NOMO-1 treated with dmso at 0.1 percent for 144 hours (cell line): ENCODE data around the gene HACL1.

ENCODE experiments used
- DNase-seq: peaks from one replicate; lab custom pipeline; 2025; ENCODE audit not compliant: unreplicated experiment; lab: John Stamatoyannopoulos, UW

Gene HACL1

DNA sequence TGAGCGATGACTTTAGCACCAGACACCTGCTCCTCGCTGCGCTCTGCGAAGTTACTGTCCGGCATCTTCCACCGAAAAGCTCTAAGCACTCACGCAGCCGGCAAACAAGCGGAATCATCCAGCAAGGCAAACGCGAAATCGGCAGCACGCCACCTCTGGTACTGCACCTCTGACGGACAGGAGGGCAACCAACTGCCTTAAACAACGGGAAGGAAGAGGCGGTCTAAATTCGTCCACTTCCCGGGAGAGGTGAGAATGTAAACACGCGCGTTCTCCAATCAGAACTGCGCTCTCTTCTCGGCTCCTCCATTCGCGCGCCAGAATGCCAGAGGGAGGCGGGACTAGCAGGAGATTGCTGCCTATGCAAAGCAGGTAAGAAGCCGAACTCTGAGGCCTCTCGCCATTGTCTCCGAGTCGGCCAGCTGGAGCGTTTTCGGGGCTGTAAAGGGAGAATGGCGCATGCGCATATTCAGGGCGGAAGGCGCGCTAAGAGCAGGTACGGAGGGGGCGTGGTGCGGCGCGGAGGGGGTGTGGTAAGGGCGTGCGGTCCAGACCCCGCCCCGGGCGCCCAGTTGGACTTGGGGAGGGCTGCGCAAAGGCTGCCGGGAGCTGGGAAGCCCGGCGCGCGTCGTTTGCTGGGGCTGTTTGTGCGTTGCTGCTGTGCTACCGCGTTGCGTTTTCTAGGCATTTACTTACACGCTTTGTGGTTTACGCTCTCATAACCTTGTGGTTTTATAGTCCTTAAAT is at the start of gene HACL1, which contains the start of gene BTD:
TSS of gene HACL1 (minus strand) at position 171 of the 747 bp plus-strand sequence. CDS start at position 65, 106 bp downstream.
TSS of gene BTD (plus strand) at position 347 of the 747 bp plus-strand sequence. CDS start 33,695 bp downstream, outside the sequence.
- no peak for DNase-seq

DNA sequence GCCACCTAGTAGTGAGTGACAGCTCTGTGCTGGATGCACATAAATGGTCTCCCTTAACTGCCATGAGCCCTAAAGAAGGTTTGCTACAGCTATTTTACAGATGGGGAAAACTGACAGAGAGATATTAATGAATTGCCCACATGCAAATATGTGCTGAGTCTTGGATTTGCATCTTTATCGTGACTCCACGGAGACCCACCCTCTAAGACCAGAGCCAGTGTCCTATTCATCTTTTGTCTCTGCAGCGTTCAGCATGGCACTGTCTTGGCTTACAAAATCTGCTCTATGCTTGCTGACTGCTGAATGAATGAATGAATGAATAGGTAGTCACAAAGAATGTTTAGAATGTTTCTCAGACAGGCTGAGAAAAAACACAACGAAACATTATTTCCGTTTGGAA is 48.5 kb upstream of the HACL1 start:
- no peak for DNase-seq

DNA sequence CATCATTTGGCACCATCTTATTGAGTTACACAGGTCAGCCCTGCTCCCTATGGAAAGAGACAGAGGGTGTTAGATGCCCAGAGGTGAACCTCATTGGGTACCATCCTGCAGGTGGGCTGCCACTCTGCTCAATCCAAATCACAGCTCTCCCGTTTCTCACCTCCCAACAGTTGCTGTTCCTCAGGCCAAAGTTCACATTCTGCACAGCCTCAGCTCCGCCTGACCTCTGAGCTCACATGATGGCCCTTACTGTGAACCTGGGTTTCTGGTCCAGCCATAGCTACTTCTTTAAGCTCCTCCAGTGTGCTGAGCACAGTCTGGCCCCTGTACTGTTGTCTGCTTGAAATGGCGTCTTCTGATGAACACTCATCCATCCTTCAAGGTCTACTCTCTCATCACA is 48.0 kb upstream of the HACL1 start:
- DNase-seq, result no peak

DNA sequence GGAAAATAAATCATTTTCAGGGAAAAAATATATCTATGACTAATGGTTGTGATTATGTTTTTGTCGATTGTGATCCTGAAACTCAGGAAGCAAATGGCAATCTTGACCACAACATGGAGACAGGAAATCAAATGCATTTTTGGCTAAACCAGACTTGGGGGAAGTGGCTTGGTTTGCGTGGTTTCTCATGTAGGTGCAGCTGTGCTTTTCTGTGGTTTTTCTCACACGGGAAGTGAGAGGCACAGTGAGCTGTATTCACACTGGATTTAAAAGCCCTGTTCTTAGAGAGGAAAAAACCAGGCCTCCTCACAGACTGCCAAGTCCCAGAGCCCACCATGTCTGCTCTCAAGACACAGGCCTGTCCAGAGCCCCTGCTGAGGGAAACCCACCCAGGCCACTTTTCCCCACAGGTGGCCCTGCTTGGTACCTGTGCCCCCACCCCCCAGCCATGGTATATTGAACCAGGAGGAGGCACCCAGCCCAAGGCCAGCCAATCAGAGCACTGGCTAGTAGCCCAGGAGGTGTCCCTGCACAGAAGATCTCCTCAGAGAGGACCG is 46.3 kb upstream of the HACL1 start:
- DNase-seq, result peak; percentile 58

DNA sequence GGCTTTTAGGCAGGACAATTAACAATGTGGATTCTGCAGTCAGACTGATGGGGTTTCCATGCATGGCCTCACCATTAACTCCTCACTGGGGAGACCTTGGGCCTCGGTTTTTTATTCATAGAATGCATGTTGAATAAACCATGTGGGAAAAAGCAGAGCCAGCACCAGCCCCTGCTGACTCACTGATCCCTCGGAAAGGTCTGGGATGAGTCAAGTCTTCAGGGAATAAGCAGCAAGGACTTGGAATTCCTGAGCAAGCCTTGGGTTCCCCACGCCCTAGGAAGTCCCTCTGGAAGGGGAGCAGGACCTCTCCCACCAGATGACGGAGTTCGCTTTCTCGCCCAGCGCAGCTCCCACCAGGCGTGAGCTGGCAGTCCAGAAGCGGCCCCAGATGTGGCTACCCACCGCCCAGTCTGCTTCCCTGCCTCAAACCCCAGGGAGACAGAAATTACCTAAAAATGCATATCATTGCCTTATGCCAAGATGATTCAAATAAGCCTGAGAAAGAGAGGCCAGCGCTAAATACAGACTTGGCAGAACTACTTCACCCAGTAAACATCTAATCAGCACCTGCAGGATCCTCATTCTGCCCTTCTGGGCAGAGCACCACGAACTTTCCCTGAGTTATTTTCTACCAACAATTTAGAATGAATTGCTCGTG is 45.6 kb upstream of the HACL1 start:
- DNase-seq, result no peak

DNA sequence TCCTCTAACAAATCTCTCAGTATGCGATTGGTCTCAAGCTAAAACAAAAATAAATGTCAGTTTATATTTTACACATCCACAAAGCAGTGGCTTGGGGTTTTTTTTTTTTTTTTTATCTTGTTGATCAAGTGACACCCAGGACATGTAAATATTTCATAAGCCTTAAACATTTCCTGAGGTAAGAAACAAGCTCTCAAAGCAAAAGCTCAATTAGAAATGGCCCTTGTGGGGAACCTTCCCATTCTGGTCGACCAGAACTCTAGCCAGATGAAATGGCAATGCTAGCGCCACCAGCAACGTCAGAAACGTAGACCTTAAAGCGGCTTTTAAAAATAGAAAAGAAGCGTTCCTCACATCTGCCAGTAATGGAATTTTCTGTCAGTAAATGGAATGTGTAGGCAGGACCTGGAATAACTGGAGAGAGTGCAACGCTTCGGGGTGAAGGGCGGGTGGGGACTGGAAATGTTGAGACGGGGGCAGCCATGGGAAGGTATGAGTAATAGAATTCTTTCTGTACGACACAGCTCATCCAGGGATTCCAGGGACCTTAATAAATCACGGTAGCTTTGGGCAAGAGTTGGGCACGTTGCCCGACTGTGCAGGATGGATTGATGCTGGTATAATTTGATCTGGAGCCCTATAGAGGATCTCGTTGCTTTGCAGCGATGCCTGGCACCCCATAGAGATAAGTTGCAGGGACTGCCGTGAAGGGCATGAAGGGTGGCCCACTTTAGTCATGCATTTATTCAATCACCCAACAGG is 44.6 kb upstream of the HACL1 start:
- DNase-seq, result no peak

DNA sequence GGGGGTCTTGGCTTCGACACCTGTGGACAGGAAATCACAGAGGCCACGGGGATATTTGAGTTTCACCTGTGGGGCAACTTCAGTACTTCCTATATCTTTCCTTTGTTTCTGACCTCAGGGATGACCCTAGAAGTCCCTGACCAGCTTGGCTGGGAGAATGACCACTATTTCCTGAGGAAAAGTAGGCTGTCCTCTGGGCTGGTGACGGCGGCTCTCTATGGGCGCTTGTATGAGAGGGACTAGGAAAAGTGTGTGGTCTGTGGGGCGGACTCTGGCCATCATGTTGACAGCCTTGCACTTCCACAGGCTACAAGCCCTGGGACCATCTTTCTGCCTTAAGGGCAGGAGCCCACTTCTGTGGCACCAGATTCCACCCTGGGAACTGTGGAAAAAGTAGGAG is 43.9 kb upstream of the HACL1 start:
- no peak for DNase-seq

DNA sequence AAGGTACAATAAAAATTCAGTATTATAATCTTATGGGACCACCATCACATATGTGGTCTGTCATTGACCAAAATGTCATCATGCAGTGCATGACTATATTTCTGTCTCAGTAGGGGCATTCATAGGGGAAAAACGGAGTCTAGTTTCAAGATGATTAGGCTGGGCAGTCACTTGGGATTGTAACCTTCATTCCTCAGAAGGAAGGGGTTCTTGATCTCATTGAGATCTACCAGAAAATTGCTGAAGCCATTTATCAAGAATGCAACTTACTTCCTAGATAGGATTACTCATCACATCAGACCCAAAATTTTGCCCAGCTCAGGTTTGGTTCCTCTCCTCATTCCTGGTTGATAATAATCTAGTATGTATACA is 37.5 kb upstream of the HACL1 start:
- no peak for DNase-seq

DNA sequence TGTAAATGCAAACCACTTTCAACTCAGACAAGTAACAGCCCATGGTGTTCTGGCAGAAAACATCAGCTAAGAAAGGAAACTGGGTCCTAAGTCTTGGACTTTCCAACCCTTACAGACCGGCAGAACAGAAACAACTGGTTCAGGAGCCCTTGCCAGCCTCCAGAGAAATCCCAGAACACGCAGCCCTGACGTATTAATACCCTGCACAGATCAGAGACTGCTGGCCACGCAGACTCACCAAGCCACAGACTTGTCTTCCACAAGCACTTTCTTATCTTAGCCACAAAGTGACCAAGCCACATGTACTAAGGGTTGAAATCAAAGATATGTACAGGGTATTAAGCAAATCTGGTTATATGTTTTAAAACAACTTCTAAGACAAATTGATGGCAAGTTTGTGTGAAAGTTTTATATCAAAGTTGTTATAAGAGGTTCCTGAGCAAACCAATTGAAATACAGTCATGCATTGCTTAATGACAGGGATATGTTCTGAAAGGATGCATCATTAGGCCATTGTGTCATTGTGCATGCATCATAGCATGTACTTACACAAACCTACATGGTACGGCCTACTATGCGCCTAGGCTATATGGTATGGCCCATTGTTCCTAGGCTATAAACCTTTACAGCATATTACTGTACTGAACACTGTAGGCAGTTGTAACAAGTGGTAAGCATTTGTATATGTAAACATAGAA is 37.0 kb upstream of the HACL1 start:
- DNase-seq, result no peak

DNA sequence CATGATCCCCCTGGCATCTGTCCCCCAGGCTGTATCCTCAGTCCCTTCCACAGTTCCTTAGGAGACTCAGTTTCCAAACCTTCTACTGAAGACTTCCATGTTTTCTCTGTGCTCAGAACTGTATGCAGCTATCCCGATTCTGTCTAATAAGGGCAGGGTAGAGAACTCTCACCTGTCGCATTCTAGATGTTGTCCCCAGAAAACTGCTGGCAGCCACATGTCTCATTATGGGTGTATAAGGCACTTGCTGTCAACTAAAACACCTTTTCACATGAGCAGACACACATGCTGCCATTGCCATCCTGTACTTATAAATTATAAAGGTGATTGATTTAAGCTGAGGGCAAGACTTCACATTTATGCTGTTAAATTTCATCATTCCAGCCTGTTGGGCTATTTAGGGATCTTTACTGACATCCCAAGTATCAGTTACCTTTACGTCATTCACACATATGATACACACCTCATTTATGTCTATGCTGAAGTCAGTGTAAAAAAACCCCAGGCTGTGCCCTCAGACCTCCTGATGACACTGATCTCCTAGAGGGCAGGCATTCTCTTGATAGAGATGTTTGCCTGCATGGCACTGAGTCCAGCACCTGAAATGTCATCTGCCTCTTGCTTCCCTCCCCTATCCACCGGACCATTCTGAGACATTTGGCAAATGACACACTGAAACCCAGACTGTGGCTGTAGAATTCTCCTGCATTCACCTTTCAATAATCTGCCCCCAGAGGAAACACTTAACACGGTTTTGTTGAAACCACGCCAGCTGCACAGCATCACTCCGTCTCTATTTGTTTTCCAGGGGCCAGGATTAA is 36.0 kb upstream of the HACL1 start:
- DNase-seq, result no peak

DNA sequence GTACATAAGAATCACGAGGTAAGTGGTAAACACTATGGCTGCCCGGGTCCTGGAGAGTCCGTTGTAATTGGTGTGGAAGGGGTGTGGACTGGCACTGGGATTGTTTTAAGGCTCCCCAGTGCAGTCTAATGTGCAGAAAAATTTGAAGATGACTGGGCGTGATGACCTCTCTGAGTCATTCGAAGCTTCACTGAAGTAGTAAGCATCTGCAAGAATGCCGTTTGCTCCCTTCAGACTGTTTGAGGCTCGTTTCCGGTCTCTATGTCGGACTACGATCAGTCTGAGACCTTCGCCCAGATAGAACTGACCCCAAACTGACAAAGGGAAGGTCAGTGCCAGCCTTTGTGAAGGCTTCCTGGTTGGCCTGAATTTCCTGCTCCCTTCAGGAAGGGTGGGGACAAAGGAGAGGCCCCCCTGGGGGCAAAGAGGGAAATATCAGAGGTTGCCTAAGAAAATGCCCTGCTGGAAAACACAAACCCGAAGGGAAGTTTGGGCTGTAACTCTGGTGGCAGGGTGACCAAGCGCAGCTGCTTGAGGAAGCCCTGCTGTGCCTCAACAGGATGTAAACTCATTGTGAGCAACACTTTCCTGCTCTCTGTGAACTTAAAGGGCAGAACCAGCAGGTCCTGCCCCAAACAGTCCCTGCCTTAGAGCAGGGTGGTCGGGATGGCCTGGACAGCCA is 34.8 kb upstream of the HACL1 start:
- peak; percentile 13 for DNase-seq

DNA sequence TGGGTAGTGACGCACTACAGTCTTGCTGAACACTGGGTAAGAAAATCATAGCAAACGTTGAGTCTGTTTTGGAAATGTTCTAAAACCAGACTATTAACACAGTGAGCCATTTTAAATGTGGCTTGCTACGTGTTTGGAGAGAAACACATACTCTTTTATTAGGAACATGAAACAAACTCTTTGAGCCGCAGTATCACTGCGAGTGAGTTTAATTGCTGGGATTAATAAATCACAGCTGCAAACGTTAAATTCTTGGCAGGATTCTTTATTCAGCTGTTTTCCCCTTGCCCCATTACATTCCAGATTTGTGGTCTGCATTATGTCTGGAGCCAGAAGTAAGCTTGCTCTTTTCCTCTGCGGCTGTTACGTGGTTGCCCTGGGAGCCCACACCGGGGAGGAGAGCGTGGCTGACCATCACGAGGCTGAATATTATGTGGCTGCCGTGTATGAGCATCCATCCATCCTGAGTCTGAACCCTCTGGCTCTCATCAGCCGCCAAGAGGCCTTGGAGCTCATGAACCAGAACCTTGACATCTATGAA is 33.8 kb upstream of the HACL1 start:
- no peak for DNase-seq

DNA sequence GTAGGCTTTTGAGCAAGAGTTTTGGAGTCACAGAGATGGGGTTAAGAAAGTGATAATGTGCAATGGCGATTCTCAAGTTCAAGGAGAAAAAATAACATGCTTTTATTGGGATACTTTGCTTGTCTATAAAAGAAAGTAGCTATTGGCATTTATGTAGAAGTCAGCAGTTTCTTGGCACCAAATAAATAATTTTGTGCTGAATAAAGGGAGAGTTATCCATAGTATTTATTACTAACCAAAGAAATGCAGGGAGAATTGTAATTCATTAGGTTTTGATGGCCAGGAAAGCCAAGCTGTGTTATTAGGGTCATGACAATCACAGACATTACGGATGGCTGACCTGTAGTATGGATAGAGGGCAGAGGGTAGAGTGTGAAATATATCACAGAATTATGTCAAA is 33.3 kb upstream of the HACL1 start:
- DNase-seq, result no peak

DNA sequence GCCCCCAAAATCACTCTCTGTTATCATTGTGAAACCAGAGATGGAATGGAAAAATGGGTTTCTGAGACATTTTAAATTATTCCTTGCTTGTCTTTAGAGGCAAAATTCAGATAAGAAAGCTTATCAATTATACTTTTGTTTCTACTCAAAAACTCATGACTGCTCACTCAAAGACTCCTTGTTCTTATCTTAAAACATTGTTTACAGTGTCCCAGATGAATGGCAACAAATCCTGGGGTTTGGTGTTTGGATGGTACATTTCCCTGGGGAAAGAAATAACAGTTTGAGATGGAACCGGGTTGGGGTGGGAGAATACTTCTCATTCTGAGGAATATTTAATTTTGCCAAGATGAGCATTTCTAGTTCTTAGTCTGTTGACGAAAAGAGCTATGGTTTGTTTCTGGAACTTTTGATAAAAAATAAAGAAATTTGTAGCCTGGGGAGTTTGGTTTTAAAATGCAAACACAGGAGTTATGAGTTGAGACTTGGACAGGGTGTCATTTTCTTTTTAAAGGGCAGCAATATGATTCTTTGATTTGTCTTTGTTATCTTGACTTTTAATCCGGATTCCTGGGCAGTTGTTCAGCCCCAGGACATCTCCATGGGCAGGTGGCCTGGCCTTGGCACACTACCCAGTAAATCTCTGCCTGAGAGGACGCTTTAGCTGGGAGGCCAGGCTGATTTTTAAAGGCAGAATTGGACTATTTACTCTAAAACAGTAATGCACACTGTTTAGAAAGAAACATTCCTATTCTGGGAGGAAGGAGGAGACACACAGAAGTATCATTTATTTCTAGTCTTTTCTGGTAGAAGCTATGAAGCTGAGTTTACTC is 32.6 kb upstream of the HACL1 start:
- DNase-seq, result no peak

DNA sequence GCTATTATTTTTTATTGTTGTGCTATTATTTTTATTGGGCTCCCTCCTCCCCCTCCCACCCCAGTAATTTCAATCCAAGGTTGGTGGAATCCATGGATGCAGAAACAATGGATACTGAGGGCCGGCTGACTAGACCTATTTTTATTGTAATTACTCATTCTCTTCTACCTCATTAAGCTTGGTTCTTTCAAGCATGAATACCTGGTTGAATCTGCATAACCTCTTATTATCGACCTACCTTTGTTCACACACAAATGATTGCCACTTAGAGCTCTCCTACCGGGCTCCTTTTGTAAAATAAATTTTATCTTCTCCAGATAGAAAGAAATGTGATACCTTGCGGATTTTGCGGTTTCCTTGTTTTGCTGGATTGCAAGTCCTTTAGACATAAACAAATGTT is 31.8 kb upstream of the HACL1 start:
- no peak for DNase-seq

DNA sequence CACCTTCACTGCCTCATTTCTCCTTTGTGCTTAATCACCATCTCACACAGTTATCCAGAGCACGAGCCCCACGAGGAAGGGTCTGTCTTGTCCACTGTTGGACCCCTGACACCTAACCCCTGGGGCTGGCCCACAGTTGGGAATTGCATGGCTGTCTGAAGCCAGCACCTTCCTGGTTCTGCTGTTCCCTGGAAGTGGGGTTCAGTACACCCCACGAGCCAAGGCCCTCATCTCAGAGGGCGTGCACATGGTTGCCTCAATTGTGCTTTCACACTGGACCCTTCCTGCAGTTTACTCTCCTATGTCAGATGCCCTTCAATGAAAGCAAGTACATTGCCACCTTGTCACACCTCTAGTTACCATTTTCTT is 30.8 kb upstream of the HACL1 start:
- no peak for DNase-seq

DNA sequence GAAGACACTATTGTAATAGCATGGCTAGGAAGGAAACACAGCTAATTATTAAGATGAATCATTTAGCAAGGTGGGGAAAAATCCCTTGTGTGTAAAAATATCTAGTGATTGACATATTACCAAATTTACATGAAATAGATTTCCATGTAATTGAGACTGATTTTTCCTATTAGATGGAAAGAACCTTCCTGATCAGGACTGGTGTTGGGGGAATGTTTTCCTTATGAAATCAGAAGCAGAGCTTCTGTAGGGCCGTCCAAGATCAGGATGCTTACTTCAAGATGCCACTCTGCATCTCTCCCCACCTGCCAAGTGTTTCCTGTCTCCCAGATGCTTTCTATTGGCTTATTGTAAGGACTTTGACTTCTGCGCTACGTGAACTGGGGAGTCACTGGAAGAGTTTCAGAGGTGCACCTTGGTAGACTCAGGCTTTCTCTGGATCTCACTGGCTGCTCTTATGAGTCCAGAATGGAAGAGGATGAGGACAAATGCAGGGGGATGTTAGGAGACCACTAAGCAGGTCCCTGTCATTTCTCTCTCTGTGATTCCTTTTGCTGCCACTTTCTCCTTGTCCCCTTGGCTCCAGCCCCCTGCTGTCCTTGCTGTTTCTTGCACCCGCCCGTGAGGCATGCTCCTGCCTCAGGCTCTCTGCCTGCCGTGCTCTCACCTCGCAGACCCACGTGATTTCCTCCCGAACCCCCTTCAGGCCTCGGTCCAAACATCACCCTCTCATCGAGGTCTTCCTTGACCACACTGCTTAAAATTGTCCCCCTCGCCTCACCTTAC is 30.2 kb upstream of the HACL1 start:
- DNase-seq, result no peak
